ENCODE data around the gene EWSR1.

GRCh38 chr22:29344137-29344536, 76.1 kb downstream of the EWSR1 start:
- no peak for TF ChIP-seq CTCF (IDR thresholded peaks at IDR 0.05)
- TF ChIP-seq POLR2AphosphoS5 (IDR thresholded peaks at IDR 0.05): peak; percentile 70 to 74
- no peak for TF ChIP-seq POLR2A (IDR thresholded peaks at IDR 0.05; ENCODE audit: low read depth)
